Measurements from ENCODE around the gene PARS2. TPM values are rescaled to one million over a fixed set of nuclear protein-coding genes. Genes with fewer than 3 reads are reported as not detected.

Gene PARS2
- total RNA-seq, 4 donors from 2014 or later = 1.4 to 4.6 (median 2.0) TPM

DNA sequence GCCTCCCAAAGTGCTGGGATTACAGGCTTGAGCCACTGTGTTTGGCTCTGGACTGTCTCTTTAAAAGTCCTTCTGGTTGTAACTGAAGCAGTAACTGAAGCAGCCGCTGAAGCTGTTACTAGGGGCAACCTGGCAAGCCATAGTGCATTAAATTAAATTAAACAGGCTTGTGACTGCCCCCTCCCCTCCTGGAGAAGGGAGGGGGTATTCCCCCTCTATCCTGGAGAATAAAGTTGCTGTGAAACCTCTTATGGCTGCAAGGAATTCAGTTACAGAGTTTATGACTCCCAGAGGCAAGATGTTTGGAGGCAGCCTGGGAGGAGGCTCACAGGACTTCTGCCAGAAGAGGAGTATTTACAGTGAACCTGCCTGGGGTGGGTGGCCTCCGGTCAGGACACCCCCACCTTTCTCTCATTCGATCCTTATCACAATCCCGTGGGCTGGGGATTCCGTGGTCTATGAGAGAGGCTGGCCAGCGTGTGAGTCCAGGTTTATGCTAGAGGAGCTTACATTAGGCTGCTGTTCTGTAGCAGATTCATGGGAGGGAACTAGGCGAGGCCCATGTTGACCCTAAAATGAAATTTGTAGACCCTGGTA, 28.5 kb upstream of the PARS2 start:
- ATAC-seq (ENCODE audit: low FRiP score) = no peak
- TF ChIP-seq, protein P1, sequence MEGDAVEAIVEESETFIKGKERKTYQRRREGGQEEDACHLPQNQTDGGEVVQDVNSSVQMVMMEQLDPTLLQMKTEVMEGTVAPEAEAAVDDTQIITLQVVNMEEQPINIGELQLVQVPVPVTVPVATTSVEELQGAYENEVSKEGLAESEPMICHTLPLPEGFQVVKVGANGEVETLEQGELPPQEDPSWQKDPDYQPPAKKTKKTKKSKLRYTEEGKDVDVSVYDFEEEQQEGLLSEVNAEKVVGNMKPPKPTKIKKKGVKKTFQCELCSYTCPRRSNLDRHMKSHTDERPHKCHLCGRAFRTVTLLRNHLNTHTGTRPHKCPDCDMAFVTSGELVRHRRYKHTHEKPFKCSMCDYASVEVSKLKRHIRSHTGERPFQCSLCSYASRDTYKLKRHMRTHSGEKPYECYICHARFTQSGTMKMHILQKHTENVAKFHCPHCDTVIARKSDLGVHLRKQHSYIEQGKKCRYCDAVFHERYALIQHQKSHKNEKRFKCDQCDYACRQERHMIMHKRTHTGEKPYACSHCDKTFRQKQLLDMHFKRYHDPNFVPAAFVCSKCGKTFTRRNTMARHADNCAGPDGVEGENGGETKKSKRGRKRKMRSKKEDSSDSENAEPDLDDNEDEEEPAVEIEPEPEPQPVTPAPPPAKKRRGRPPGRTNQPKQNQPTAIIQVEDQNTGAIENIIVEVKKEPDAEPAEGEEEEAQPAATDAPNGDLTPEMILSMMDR (IDR thresholded peaks at IDR 0.05) = no peak

DNA sequence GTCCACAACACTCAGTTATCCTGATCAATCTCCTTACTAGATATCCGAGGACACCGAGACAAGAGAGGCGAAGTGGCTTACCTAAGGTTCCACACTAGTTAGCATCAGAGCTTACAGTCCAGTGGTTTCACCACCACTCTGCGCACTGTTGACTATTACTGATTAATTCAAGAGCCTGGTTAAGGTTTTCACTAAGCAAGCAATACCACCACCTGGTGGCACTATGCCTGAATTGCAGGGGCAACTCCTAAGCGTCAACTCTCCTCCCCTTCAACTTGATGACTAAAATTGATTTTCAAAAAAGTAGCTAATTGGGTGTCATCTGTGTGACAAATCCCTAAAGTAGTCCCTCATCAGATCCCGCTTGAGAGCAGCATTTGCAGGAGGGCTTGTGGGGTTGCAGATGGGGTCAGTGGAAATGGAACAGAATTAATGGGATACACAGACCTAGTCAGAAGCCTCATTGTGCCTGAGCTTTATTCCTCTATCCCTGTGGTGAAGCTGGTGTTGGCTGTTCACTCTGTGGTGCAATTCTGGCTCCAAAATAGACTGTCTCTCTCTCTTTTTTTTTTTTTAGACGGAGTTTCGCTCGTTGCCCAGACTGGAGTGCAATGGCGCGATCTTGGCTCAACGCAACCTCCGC, 27.7 kb upstream of the PARS2 start:
- DNase-seq (ENCODE audit: low spot score) (no peak), ATAC-seq (ENCODE audit: low FRiP score) (no peak)
- TF ChIP-seq, protein P1 (IDR thresholded peaks at IDR 0.05) = no peak

More for the DNA sequence above, 28.5 kb upstream of the PARS2 start:
- DNase-seq (ENCODE audit: low spot score) = no peak

DNA sequence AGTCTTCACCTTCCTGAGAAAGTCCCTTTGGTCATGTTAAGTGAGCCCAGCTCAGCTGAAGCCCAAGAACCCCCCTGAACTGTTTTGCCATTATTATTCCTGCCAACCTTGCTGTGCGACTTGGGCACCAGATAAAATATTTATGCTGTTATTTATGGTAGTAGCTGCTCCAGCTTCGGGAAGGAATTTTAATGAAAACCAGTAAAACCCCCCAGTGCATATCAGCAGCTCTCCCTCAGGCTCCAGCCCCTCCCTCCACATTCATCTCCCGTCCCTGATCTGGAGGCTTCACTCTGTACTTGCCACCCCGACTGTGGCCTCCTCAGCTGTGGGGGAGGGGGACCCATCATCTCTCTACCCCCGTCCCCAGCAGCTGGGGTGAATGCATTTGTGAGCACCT, 24.1 kb upstream of the PARS2 start:
- ATAC-seq (ENCODE audit: low FRiP score) = no peak
- TF ChIP-seq, protein P1 (IDR thresholded peaks at IDR 0.05) = no peak
- no peak for DNase-seq (ENCODE audit: low spot score)

DNA sequence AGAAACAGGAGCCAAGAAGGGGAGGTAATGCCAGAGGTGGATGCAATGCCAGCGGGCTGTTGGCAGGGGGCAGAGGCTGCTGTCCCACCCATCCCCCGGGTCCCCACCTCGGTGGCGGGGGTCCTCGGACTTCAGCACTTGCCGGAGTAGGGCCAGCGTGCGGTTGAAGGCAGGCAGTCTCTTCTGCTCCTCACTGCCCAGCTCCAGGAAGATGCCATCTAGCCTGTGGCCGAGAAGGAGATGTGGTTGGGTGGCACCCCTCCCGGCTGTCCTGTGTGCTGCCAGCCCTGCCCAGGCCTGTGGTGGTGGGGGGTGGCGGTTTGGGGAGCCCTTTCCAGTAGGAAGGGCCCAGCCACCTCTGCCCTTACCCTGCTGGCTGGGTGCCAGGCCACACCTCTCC, 23.3 kb upstream of the PARS2 start:
- ATAC-seq (ENCODE audit: low FRiP score) (no peak), DNase-seq (ENCODE audit: low spot score) (no peak)
- TF ChIP-seq, protein P1 (IDR thresholded peaks at IDR 0.05) = no peak

DNA sequence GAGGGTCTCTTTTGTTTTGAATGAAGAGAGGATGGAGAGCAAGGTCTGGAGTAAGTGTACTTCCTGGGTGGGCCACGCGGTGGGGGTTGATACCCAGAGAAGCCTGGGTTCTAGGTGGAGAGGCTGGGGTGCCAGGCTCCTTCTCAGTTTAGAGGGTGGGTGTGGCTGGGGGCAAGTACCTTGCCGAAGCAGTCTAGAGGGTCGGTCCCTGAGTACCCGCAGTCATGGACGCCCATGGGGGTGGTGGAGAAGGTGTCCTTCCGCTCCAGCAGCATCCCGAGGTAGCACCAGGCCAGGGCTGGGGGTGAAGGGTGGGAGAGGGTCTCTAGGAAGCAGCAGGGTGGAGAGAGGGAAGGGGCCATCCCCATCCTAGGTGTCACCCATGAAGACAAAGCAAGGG, 22.5 kb upstream of the PARS2 start:
- ATAC-seq (ENCODE audit: low FRiP score) (no peak), DNase-seq (ENCODE audit: low spot score) (no peak)
- TF ChIP-seq, protein P1 (IDR thresholded peaks at IDR 0.05) = no peak

DNA sequence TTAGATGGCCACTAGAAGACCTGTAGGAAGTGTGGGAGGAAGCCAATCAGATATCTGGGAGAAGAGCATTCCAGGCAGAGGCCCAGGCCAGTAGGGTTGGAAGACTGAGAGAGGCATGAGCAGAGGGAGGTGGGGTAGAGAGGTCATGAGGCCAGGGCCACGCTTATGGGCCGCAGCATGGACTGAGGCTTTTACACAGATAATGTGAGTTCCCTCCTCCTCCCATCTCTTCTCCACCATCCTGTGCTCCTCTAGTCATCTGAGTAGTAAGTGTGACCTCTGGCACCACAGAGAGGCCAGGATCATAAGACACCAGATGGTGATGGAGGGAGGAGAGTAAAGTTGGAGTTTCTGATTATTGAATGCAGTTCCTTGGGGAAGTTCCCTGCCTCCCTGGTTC, 19.7 kb upstream of the PARS2 start:
- TF ChIP-seq, protein P1 (IDR thresholded peaks at IDR 0.05) = no peak
- DNase-seq (ENCODE audit: low spot score) = no peak
- no peak for ATAC-seq (ENCODE audit: low FRiP score)

DNA sequence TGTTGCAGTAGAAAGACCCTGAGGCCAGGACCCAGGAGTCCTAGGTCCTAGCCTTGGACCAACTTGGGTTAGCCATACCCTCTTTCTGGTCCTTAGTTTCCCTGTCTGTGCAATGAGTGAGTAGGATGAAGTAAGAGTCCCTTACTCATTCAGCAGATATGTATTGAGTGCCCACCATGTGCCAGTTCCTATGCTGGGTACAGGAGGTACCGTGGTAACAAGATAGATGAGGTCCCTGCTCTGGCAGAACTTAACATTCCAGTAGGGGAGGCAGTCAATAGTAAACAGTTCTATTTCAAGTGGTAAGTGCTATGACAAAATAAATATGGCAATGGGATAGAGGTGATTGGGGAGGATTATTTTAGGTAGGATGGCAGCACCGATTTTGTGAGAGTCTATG, 18.3 kb upstream of the PARS2 start:
- ATAC-seq (ENCODE audit: low FRiP score) (peak; percentile 8), DNase-seq (ENCODE audit: low spot score) (no peak)
- TF ChIP-seq, protein P1 (IDR thresholded peaks at IDR 0.05) = no peak
